NCI-H146 (cell line): ENCODE measurements around the gene FAM53B.
A peak's percentile ranks its signal among the peaks of the same experiment; 100 is the strongest.

ENCODE experiments used
- DNase-seq: peaks from one replicate; lab custom pipeline; 2025; lab: John Stamatoyannopoulos, UW

Gene FAM53B

GRCh38 chr10:124645467-124646095 is 98.6 kb downstream of the FAM53B start:
- DNase-seq, result no peak

DNA sequence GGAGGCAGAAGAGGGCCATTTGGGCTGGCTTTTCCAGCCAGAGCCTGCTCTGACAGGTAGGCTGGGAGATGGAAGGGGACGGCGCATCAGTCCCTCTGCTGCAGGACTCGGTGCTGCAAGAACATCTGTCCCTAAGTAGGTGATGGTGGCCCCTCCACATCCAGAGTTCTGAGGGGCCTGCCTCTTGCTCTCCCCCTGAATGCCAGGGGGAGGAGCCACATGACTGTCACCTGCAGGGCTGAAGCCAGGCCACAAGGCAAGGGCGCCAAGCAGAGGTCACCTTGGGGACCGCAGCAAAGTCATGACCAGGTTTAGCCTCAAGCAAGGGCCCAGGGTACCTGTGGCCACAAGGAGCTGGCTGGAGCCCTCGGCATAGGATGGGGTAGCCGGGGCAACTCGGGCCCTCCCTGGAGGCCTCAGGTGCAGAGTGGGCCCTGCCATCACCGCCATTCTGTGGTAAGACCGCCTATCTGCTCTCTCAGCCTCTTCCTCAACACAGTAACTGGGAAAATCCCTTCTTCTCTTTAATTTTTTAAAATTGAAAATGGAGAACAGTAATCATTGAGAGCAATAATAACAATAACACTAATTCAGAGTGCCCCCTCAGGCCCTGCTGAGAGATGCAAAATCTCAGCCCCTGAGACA is 99.3 kb downstream of the FAM53B start:
- no peak for DNase-seq

- DNase-seq, result no peak
Observed at GRCh38 chr10:124644236-124644635, 99.9 kb downstream of the FAM53B start.

DNA sequence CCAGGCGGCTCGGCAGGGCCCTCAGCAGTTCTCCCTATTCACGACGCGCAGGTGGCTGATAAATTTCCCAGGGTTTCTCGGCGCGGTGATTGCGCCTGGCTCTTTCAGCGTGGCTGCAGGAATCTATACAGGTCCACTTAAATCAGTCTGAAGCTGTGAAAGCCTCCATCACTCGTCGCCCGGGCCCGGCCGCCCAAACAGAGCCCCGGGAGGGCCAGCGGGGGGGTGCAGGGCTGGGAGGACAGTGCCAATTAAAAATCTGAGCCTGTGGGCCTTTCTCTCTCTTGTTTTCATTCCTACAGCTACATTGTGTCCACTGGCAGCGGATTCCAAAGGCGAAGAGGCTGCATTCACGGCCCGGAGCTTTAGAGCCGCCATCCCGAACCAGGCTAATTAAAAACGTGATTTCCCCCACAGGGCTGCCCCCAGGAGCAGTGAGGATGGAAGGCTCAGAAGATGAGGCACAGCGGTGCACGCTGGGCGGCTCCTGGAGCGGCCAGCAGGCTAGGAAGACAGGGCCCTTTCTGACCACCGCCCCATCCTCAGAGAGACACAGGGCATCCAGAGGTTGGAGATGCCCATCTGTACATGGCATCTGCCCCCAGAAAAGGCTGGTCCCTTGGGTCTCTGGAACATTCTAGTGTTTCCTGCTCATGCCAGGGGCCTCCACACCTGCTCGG is 100.7 kb downstream of the FAM53B start:
- DNase-seq, result peak; percentile 26

- DNase-seq, result no peak
Observed at GRCh38 chr10:124642088-124642710, 102.0 kb downstream of the FAM53B start.

GRCh38 chr10:124641282-124642087 is 102.7 kb downstream of the FAM53B start:
- DNase-seq, result no peak

DNA sequence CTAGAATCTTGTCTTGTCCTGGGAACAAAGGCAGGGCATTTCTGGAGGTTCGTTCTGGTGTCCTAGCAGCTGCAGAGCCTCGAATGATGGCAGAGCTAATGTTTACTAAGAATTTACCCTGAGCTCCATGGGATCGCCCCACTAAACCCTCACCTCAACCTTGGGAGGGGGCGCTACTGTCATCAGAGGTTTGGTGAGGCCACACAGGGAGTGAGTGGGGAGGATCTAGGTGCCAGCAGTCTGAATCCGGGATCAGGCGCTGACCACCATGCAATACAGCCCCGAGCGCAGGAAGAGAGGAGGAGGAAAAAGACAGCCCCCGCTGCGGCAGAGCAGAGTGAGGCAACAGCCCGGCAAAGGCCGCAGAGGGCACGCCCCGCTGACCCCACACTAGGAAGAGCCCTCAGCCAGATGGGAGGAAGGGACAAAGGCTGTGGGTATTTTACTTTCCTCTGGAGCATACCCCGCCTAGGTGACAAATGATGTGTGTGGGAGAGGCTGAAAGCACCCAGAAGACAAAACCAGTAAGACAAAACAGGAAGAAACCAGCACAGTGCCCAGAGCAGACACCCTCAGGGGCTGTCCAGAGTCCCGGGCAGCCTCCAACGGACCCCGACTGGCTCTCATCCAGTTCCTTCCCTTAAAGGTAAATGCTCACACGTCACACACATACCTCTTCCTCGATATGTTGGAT is 103.5 kb downstream of the FAM53B start:
- no peak for DNase-seq

DNA sequence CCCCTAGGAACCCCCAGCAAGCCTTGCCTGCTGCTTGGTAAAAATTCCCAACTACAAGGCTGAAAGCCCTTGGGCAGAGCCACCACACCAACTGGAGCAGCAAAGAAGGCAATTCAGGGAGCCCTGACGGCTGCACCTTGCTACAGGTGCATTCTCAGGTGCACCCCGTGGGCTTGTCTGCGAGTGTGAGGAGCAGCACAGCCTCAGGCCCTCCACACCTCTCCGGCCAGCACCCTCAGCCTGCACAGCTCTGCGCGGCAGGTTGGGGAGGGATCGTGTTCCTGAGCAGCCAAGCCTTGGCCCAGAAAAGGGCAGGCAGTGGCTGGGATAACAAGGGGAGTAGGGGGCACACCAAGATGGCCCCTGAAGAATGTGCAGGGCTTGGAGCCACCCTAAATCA is 104.1 kb downstream of the FAM53B start:
- DNase-seq, result no peak

DNA sequence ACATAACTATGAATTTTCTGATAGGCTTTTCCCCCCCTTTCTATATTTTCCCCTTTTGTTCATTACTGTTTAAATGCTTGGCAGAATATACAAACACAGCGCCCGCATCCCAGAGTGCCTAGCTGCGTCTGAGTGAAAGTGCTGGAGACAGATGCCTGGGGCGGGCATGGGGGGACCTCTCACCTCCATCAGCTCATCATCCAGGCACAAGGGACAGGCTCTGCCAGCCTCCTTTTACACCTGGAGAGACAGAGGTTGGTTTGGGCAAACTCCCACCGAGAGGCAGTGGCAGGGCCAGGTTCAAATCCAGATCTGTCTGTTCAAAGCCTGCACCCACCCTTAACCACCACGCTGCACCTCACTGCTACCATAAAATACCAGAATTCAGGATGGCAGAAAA is 104.5 kb downstream of the FAM53B start:
- no peak for DNase-seq

GRCh38 chr10:124639206-124639605 is 105.0 kb downstream of the FAM53B start:
- no peak for DNase-seq

DNA sequence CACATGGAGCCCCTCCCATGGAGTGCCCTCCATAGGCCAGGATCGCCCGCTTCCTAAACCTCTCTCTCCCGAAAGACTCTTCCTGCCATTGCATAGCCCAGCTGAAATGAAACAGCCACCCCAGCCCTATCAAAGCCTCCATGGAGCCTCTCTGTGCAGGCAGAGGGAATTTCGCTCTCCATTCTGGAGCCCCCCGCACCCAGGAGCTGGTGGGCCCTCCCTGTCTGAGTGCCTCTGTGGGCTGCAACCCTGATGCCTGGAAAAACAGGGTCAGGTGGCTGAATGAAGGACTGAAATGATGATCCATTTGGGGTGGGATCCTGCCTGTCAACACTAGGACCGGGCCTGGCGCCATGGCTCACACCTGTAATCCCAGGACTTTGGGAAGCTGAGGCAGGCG is 106.4 kb downstream of the FAM53B start:
- no peak for DNase-seq

GRCh38 chr10:124637091-124637700 is 107.0 kb downstream of the FAM53B start:
- DNase-seq, result no peak

DNA sequence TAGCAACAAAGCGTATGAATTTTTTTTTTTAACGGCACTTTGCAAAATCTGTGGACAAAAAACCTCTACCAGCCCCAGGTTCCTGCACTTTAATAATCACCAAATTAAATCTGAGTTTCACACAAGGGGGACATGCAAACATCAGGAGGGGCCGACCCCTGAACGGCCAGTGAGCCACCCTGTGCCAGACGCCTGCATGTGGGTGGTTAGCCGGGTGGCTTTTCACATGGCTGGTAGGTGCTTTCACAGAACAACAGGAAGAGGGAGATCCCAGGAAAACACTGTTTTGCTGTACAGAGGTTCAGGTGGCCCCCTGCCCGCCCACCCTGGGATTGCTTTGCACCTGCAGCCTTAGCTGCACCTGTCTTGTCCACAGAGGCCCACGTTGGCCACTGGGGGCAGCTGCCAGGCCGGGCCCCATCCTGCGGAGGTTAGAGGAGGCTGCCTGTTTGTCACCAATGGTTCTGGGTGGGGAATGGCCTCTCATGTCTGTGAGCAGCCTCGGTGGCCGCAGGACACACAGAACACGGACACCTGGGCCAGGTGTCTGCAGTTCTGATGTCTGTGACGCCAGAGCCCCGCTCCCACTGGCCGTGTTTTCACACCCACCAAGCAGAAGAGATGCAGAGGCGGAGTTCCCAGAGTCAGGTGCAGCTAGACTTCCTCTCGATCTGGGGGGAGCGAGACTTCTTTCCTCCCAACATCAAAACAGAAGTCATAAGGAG is 107.7 kb downstream of the FAM53B start:
- peak; percentile 27 for DNase-seq

DNA sequence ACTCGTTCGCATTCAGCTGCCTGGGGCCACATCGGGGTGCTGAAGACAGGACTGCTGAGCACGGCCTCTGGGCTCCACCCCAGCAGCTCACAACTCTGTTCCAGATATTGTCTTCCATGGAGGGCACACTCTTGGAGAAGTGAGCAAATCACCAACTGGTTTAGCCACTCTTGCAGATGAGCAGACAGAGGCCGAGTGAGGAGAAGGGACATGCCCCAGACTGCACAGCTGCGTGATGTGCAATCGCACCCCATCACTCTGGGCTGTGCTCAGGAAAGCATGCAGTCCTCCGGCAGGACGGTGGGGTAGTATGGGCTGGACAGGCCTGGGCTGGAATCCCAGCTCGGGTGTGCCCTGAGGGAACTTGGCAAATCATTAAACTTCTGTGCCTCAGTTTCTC is 111.6 kb downstream of the FAM53B start:
- no peak for DNase-seq

- DNase-seq, result peak; percentile 74
Observed at GRCh38 chr10:124632064-124632531, 112.1 kb downstream of the FAM53B start.

DNA sequence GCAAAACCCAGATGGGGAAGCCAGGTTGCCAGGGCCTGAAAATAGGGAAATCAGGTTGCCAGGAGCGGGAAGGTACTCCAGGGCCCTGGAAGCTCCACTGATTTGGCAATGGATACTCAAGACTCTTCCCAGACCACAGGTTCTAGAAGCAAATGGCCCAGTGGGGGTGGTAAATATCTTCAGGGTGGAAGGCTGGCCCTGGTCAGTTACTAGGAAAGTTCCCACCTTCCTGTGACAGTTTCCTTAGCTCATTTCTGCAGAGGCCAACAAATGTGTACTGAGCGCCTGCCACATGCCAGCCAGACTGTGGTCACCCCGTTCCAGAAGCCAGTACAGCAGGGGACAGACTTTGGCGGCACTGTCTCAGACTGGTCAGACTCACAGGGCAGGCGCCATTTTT is 113.6 kb downstream of the FAM53B start:
- DNase-seq, result no peak

GRCh38 chr10:124629842-124630241 is 114.3 kb downstream of the FAM53B start:
- DNase-seq, result no peak

DNA sequence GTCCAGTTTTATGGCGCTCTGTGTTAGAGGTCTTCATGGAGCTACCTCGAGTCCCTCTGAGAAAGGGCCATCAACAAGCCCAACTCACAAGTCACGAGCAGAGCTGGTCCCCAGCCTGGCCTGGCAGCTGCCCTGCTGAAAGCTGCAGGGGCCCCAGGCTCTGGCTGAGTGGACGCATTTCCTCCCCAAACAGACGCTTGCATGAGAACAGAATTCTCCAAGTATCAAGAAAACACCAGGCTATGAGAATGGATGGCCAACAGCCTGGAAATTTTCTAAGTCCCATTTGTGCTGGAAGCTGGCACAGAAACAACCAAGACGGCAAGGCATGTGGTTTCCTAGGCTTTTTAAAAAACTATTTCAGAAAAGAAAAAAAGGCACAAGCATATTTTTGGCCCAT is 114.8 kb downstream of the FAM53B start:
- no peak for DNase-seq

DNA sequence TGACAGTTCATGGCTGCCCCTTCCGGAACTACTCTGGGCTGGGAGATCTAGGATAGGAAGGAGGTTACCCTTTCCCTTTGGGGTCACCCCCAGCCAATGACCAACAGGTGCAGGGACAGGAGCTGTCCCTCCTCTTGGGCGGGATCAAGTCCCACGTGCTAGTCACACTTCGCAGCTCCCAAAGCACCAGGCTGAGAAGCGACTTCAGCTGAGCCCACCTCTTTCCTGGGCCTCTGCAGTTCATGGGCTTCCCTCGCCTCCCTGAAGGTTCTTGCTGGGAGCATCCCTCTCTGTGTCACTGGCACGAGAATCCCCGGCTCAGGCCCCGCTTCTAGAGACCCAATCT is 115.5 kb downstream of the FAM53B start:
- DNase-seq, result no peak
